IMR-90 (cell line): ENCODE data around the gene DAAM2. TPM values are rescaled to one million over a fixed set of nuclear protein-coding genes. Genes with fewer than 3 reads are reported as not detected.

ENCODE experiments used
- ATAC-seq: fragments of 200-7000 bp; cut with Tn5 transposase; 2 replicates; pipeline ENCODE4 v1.9.1; 2020; ENCODE audit warnings: low read depth, mild to moderate bottlenecking, moderate library complexity
- BruUV-seq: library from RNA; stranded (reverse); fragments of 400-500 nt; replicated peaks from 2 replicates; lab custom pipeline; 2021; lab: Mats Ljungman, UMichigan
- CTCF ChIA-PET: fragments of 300-600 bp; formaldehyde crosslinking; extraction: SDS; loops from one replicate; lab custom pipeline; 2021; ENCODE audit warnings: antibody characterized with exemption; lab: Yijun Ruan, JAX
- POLR2A ChIA-PET: fragments of 300-600 bp; sonication (Branson Sonifier 250); formaldehyde crosslinking; loops from one replicate; lab custom pipeline; 2022; ENCODE audit warnings: antibody characterized with exemption; ENCODE audit not compliant: unreplicated experiment; lab: Charles Lee
- DNase-seq: peaks from one replicate; pipeline ENCODE4 v3.0.0; 2013
- H2AFZ ChIP-seq: replicated peaks from 2 replicates; pipeline ENCODE3; 2013; ENCODE audit warnings: low read length, mild to moderate bottlenecking; ENCODE audit not compliant: poor library complexity
- H2AK5ac ChIP-seq: 2 replicates; pipeline ENCODE4 v1.6.1; 2013; ENCODE audit warnings: low read depth, low read length, inconsistent platforms
- H2AK9ac ChIP-seq: replicated peaks from 2 replicates; pipeline ENCODE3; 2013; ENCODE audit warnings: mild to moderate bottlenecking, low read depth, low read length, moderate library complexity; ENCODE audit not compliant: poor library complexity
- H2BK120ac ChIP-seq: 2 replicates; pipeline ENCODE4 v1.6.1; 2013; ENCODE audit warnings: low read depth, low read length, inconsistent platforms
- H2BK15ac ChIP-seq: 3 replicates; pipeline ENCODE4 v1.6.1; 2013; ENCODE audit warnings: low read depth, low read length, inconsistent platforms
- H2BK20ac ChIP-seq: 2 replicates; pipeline ENCODE4 v1.6.1; 2013; ENCODE audit warnings: low read depth, mild to moderate bottlenecking, inconsistent platforms, low read length, moderate library complexity
- H2BK5ac ChIP-seq: 2 replicates; pipeline ENCODE4 v1.6.1; 2013; ENCODE audit warnings: mild to moderate bottlenecking, low read depth, low read length, inconsistent platforms; ENCODE audit not compliant: poor library complexity, severe bottlenecking
- H3K14ac ChIP-seq: replicated peaks from 2 replicates; pipeline ENCODE4 v1.6.1; 2013; ENCODE audit warnings: low read depth, low read length, inconsistent platforms
- H3K18ac ChIP-seq: 2 replicates; pipeline ENCODE4 v1.6.1; 2013; ENCODE audit warnings: low read depth, low read length, control low read depth
- H3K23ac ChIP-seq: 2 replicates; pipeline ENCODE4 v1.6.1; 2013; ENCODE audit warnings: low read depth, low read length, inconsistent platforms
- H3K27ac ChIP-seq: 2 replicates; pipeline ENCODE4 v1.5.1; 2013; ENCODE audit warnings: mild to moderate bottlenecking, control low read depth, low read length; ENCODE audit not compliant: insufficient read depth
- H3K27me3 ChIP-seq: 2 replicates; pipeline ENCODE4 v1.6.1; 2013; ENCODE audit warnings: low read length; ENCODE audit not compliant: control insufficient read depth, insufficient read depth
- H3K36me3 ChIP-seq: 2 replicates; pipeline ENCODE4 v1.6.1; 2013; ENCODE audit warnings: low read length, mixed read lengths; ENCODE audit not compliant: control insufficient read depth, insufficient read depth
- H3K4ac ChIP-seq: 2 replicates; pipeline ENCODE4 v1.6.1; 2013; ENCODE audit warnings: low read depth, low read length, inconsistent platforms
- H3K4me1 ChIP-seq: 2 replicates; pipeline ENCODE4 v1.6.1; 2013; ENCODE audit warnings: low read length, mixed read lengths; ENCODE audit not compliant: control insufficient read depth, insufficient read depth
- H3K4me2 ChIP-seq: 2 replicates; pipeline ENCODE4 v1.6.1; 2013; ENCODE audit warnings: low read depth, mild to moderate bottlenecking, control low read depth, low read length, moderate library complexity
- H3K4me3 ChIP-seq: 2 replicates; pipeline ENCODE4 v1.5.1; 2013; ENCODE audit warnings: low read depth, mild to moderate bottlenecking, control low read depth, low read length, moderate library complexity; ENCODE audit not compliant: insufficient read depth
- H3K56ac ChIP-seq: 2 replicates; pipeline ENCODE4 v1.6.1; 2013; ENCODE audit warnings: low read length, inconsistent platforms; ENCODE audit not compliant: insufficient read depth; ENCODE audit errors: extremely low read depth
- H3K79me1 ChIP-seq, 2 experiments: 2 replicates each; pipeline ENCODE4 v1.6.1; 2013; ENCODE audit warnings: low read length in 2 of 2, inconsistent platforms in 1 of 2, low read depth in 1 of 2
- H3K9ac ChIP-seq: 2 replicates; pipeline ENCODE4 v1.6.1; 2013; ENCODE audit warnings: low read depth, low read length, control low read depth
- H3K9me1 ChIP-seq: 2 replicates; pipeline ENCODE4 v1.6.1; 2013; ENCODE audit warnings: low read length, inconsistent platforms; ENCODE audit not compliant: insufficient read depth
- H3K9me3 ChIP-seq: 2 replicates; pipeline ENCODE4 v1.6.1; 2013; ENCODE audit warnings: low read length; ENCODE audit not compliant: control insufficient read depth, insufficient read depth
- H4K20me1 ChIP-seq: 2 replicates; pipeline ENCODE4 v1.6.1; 2013; ENCODE audit warnings: low read length, inconsistent platforms; ENCODE audit not compliant: insufficient read depth
- H4K5ac ChIP-seq: 2 replicates; pipeline ENCODE4 v1.6.1; 2013; ENCODE audit warnings: mild to moderate bottlenecking, low read depth, low read length, control low read depth
- H4K8ac ChIP-seq, 2 experiments: 2 replicates each; pipeline ENCODE4 v1.6.1; 2013; ENCODE audit warnings: low read depth in 2 of 2, low read length in 2 of 2, control low read depth in 1 of 2, inconsistent platforms in 1 of 2
- H4K91ac ChIP-seq: 2 replicates; pipeline ENCODE4 v1.6.1; 2013; ENCODE audit warnings: low read depth, low read length, inconsistent platforms; ENCODE audit not compliant: insufficient read depth
- CEBPB ChIP-seq: IDR thresholded peaks from 2 replicates; pipeline ENCODE4 v1.6.1; 2012; ENCODE audit warnings: low read depth, low read length, improper control_type of control experiment
- MAFK ChIP-seq: IDR thresholded peaks from 2 replicates; pipeline ENCODE4 v1.6.1; 2012; ENCODE audit warnings: low read depth, low read length, improper control_type of control experiment
- MAZ ChIP-seq: IDR thresholded peaks from 2 replicates; pipeline ENCODE4 v1.6.1; 2012; ENCODE audit warnings: low read depth, mild to moderate bottlenecking, low read length, improper control_type of control experiment, moderate library complexity, borderline replicate concordance
- MXI1 ChIP-seq: IDR thresholded peaks from 2 replicates; pipeline ENCODE4 v1.6.1; 2012; ENCODE audit warnings: low read depth, mild to moderate bottlenecking, low read length, moderate library complexity, borderline replicate concordance
- NFE2L2 ChIP-seq: fragments of 150-350 bp; IDR thresholded peaks from 2 replicates; pipeline ENCODE4 v1.6.1; 2016; ENCODE audit warnings: low read depth, mild to moderate bottlenecking, low read length
- POLR2A ChIP-seq: IDR thresholded peaks from 2 replicates; pipeline ENCODE4 v1.6.1; 2012; ENCODE audit warnings: mild to moderate bottlenecking, low read depth, low read length
- RAD21 ChIP-seq: IDR thresholded peaks from 2 replicates; pipeline ENCODE4 v1.6.1; 2012; ENCODE audit warnings: low read length, improper control_type of control experiment
- RCOR1 ChIP-seq: IDR thresholded peaks from 2 replicates; pipeline ENCODE4 v1.6.1; 2012; ENCODE audit warnings: mild to moderate bottlenecking, low read length, improper control_type of control experiment; ENCODE audit not compliant: insufficient replicate concordance
- RFX5 ChIP-seq: IDR thresholded peaks from 2 replicates; pipeline ENCODE4 v1.8.0; 2012; ENCODE audit warnings: low read depth, mild to moderate bottlenecking, low read length, moderate library complexity
- WGBS, 2 experiments: methylation state at CpG; one replicate each; pipeline versions ENCODE4 v1.1.5 to v1.1.7; 2013; ENCODE audit warnings: missing lambda C conversion rate in 2 of 2; ENCODE audit not compliant: insufficient read length in 1 of 2; ENCODE audit errors: extremely low coverage in 2 of 2; 5-methylcytosine and 5-hydroxymethylcytosine counted together
- dilution Hi-C: fragments of 300-500 bp; cut with HindIII; formaldehyde crosslinking; loops from one replicate; pipeline ENCODE4 v1.14.3; 2018; ENCODE audit warnings: low sequenced_read_pairs; ENCODE audit not compliant: unreplicated experiment
- in situ Hi-C: fragments of 300-500 bp; cut with MboI; formaldehyde crosslinking; loops from 3 replicates; pipeline ENCODE4 v1.14.3; 2019; ENCODE audit warnings: low sequenced_read_pairs, inconsistent platforms, mixed read lengths
- intact Hi-C: fragments of 100-400 bp; cut with micrococcal nuclease; formaldehyde crosslinking; loops from 2 replicates; pipeline ENCODE4 v1.10.0; 2022
- polyA plus RNA-seq, 3 experiments: library from polyadenylated mRNA; depleted of rRNA; stranded (reverse); fragments of >200 nt; gene quantifications; 2 replicates each; pipeline ENCODE4 v1.2.3, GENCODE V29; 2012; ENCODE audit warnings: low replicate concordance in 1 of 3
- total RNA-seq: library from RNA; depleted of rRNA; stranded (reverse); fragments of >200 nt; gene quantifications from 2 replicates; pipeline ENCODE4 v1.2.3, GENCODE V29; 2012
- TF ChIP-seq, protein P1 (sequence below): conservative IDR thresholded peaks from 2 replicates; pipeline ENCODE4 v1.5.1; 2012; ENCODE audit warnings: mild to moderate bottlenecking, low read depth, low read length, improper control_type of control experiment
- TF ChIP-seq, protein P2 (sequence below): fragments of 150-350 bp; IDR thresholded peaks from 2 replicates; pipeline ENCODE4 v1.6.1; 2016; ENCODE audit warnings: low read depth, mild to moderate bottlenecking, low read length, moderate library complexity, borderline replicate concordance

The DAAM2 gene
- total and polyA plus RNA-seq, 2 of the 4 experiments (the other 2 are of a cell fraction): 11.2 to 12.9 TPM

DNA sequence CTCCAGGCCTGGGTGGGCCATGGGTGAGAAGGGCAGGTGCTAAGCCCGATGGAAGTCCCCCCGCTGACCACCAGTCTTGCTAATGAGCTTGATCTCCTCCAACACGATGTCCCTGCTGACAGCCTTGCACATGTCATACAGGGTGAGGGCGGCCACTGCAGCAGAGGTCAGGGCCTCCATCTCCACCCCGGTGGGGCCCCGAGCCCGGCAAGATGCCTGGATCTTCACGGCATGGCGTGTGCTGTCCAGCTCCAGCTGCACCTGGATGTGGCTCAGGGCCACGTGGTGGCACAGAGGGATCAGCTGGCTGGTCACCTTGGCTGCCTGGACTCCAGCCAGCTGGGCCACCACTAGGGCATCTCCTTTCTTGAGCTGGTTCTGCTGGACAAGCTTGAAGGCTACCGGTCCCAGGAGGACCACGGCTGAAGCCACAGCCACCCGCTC lies 114.2 kb downstream of the DAAM2 start:
- DNase-seq: no peak
- Histone ChIP-seq H3K4me3 (no peak overlapping the region), H2BK20ac (no peak overlapping the region), H4K5ac (no peak overlapping the region), H3K4me1 (no peaks in the 10 kb centered on the region), H3K18ac (no peak overlapping the region), H3K23ac (no peak overlapping the region), H4K8ac (no peak overlapping the region), H3K56ac (no peak overlapping the region), H2AK9ac (no peak overlapping the region), H3K79me1 (no peaks in the 10 kb centered on the region), H2BK120ac (no peak overlapping the region), H4K91ac (no peak overlapping the region), H3K9ac (no peak overlapping the region), H3K9me3 (no peaks in the 10 kb centered on the region), H3K27me3 (no peaks in the 10 kb centered on the region), H3K4ac (no peak overlapping the region), H4K20me1 (no peaks in the 10 kb centered on the region), H3K27ac (no peak overlapping the region), H3K36me3 (peaks cover 33% of the 10 kb centered on the region; the same call in 1 of the 2 replicates), H2AFZ (no peak overlapping the region), H3K9me1 (peaks cover 2% of the 10 kb centered on the region; the same call in 1 of the 2 replicates), H3K14ac (no peak overlapping the region), H2AK5ac (no peak overlapping the region), H3K4me2 (no peak overlapping the region), H2BK5ac (no peak overlapping the region), H2BK15ac (no peak overlapping the region)
- CTCF ChIA-PET: no interaction called here
- dilution Hi-C loops (no loop called here), in situ Hi-C loops (no loop called here), intact Hi-C loops (loop anchor here (10.0 kb wide), 1 partner anchor 398 kb away; no protein-coding TSS in a partner anchor)
- no peak for TF ChIP-seq RFX5
- TF ChIP-seq, protein P1, sequence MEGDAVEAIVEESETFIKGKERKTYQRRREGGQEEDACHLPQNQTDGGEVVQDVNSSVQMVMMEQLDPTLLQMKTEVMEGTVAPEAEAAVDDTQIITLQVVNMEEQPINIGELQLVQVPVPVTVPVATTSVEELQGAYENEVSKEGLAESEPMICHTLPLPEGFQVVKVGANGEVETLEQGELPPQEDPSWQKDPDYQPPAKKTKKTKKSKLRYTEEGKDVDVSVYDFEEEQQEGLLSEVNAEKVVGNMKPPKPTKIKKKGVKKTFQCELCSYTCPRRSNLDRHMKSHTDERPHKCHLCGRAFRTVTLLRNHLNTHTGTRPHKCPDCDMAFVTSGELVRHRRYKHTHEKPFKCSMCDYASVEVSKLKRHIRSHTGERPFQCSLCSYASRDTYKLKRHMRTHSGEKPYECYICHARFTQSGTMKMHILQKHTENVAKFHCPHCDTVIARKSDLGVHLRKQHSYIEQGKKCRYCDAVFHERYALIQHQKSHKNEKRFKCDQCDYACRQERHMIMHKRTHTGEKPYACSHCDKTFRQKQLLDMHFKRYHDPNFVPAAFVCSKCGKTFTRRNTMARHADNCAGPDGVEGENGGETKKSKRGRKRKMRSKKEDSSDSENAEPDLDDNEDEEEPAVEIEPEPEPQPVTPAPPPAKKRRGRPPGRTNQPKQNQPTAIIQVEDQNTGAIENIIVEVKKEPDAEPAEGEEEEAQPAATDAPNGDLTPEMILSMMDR: no peak
- no peak for TF ChIP-seq RAD21
- no peak for TF ChIP-seq MAZ
- TF ChIP-seq CEBPB: no peak
- no peak for TF ChIP-seq MXI1
- no peak for TF ChIP-seq POLR2A
- TF ChIP-seq RCOR1: no peak
- TF ChIP-seq, protein P2, sequence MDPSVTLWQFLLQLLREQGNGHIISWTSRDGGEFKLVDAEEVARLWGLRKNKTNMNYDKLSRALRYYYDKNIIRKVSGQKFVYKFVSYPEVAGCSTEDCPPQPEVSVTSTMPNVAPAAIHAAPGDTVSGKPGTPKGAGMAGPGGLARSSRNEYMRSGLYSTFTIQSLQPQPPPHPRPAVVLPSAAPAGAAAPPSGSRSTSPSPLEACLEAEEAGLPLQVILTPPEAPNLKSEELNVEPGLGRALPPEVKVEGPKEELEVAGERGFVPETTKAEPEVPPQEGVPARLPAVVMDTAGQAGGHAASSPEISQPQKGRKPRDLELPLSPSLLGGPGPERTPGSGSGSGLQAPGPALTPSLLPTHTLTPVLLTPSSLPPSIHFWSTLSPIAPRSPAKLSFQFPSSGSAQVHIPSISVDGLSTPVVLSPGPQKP: no peak
- TF ChIP-seq NFE2L2: no peak
- no peak for TF ChIP-seq MAFK
- no peak for ATAC-seq
- WGBS, 2 experiments: 69% methylated on average over 9 of the region's 13 CpGs; no CpG with 5 or more reads in 1 of the 2 experiments
- BruUV-seq: no TSS peak
- POLR2A ChIA-PET: no interaction called here
